Hypothalamus (tissue), 51 donors: Measurements from ENCODE around the gene PLAC8L1.

Source experiments
- DNase-seq, 51 donors: peaks; one replicate each; lab custom pipeline; 2025; lab: John Stamatoyannopoulos, UW

The PLAC8L1 gene

DNA sequence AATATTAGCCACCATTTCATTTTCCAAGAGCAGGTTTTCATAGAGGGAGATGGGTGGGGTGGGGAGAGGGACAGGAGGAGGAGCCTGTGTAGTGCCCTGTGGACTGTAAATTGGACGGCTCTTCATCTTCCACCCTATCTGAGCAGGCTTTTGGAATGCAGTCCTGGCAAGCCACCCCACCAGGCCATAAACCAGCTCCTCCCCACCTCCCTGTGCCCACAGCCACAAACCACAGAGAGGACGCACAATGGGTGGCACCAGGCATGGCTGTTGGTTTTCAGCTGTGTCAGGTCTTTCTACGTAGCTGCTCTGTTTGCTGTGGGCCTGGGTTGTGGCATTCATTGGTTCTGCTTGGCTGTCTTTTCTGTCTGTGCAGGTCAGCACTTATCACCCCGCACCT, 58.0 kb downstream of the PLAC8L1 start:
- DNase-seq = no peak

DNA sequence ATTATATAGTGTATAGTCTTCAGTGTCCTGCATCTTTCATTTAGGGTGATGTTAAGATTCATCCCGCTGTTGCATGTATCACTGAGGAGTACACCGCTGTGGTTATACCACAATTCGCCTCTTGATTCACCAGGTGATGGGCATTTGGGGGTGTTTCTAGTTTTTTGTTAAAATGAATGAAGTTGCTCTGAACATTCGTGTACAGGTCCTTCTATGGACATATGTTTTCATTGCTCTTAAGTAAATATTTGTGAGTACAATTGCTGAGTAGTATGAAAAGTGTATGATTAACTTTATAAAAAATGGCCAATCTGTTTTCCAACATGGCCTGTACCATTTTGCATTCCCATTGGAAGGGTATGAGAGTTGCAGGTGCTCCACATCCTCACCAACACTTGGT, 61.7 kb downstream of the PLAC8L1 start:
- DNase-seq = no peak

DNA sequence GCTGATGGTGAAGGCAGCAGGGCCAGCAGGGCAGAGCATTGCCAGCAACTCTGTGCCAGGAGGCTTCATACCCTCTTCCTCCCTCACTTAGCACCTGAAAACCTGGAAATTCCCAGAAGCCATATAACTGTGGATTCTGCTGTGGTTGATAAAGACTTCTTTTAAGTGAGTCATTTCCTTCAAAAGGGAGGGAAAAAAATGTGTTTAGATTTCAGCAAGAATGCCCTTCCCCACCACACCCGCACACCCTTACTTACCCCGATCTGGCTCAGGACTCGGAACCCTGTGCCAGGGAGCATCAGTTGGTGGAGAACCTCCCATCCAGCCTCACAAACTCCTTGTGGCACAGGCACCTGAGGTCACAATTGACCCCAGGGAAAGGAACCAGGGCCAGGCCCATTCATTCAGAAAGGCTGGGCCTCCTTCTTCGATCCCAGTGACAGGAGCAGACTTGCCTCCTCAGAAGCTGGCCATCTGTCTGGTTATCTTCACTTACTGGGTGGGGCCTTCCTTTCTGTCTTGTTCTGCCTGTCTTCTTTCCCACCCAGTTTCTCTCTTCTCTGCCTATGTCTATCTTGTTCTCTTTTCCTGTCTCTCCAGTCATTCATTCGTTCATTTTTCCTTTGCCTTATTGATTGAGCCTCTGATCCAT, 62.6 kb downstream of the PLAC8L1 start:
- no peak for DNase-seq

DNA sequence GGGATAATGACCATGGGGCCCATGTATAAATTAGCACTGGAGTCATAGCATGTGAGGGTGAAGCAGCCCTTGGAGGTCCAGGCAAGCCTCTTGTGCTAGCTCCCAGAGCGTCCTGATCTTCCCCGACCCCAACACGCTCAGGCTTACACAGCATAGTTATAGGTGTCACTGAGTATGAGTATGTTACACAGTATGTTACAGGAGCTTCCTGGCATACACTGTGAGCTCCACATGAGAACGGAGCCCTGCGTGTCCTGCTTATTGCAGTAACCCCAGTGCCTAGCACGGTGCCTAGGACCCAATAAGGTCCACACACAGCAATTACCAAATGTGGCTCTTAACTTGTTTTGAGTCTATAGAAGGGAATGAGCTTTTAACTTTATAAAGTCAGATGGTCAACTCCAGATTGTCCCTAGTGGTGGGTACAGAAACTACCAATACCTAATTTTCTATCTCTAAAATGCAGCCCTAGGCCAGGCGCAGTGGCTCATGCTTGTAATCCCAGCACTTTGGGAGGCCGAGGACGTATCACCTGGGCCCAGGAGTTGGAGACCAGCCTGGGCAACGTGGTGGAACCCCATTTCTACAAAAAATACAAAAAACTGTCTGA, 64.1 kb downstream of the PLAC8L1 start:
- no peak for DNase-seq

DNA sequence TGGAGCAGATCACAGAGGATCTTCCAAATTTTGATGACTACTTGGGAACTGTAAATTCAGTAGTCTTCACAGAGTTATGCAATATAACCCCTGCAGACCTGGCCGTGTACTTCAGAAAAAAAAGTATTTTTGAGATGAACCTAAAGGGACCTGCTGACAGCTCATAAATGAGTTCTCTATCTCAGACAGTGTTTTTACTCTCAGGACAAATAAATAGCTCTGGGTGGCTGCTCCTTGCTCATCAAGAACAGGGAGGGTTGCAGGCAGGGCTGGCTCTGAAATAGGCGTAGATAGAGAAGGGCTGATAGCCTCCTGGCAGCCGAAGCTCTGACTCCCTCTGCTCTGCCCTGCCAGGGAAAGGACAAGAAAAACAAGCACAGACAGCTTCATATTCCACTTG, 64.8 kb downstream of the PLAC8L1 start:
- DNase-seq = no peak

DNA sequence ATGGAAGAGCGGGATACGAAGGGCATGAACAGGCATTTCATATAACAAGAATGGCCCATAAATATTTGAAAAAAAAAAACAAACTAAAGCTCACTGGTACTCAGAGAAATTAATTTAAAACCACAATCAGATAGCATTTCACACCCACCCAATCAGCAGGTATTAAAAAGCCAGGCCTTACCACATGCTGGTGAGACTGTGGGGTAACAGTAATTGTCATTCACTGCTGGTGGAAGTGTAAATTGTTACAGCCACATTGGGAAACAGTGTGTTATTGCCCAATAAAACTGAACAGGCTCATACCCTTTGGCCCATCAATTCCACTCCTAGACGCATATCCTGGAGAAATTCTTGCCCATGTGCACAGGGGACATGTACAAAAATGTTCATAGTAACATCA, 66.0 kb downstream of the PLAC8L1 start:
- DNase-seq = no peak

DNA sequence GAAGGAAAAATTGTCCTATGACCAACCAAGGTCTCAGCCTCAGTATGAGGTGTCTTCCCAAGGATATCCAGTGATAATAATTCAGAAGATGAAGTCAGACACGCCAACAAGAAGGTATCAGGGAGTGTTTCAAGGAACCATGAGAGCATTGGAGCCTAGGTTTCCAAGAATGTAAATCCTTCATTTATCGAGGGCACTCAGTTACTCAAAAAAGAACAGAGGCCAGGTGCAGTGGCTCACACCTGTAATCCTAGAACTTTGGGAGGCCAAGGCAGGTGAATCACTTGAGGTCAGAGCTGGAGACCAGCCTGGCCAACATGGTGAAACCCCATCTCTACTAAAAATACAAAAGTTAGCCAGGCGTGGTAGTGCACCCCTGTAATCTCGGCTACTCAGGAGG, 70.8 kb downstream of the PLAC8L1 start:
- DNase-seq = no peak
